Occipital lobe (tissue), 1 donor: ENCODE data around the gene CFAP52. TPM values are rescaled to one million over a fixed set of nuclear protein-coding genes. Genes with fewer than 3 reads are reported as not detected.

Experiments
- total RNA-seq: library from RNA; depleted of rRNA; stranded (reverse); fragments of >200 nt; gene quantifications from one replicate; pipeline ENCODE4 v1.2.3, GENCODE V29; 2014

The CFAP52 gene
- total RNA-seq, 1 donor from 2014 or later, result 2.2 TPM

Other genes starting within 250 kb of the CFAP52 start
- gene STX8, start 822 bp upstream of the CFAP52 start, total RNA-seq, result 42.9 TPM
- 3.6 TPM for gene USP43, start 68.9 kb downstream of the CFAP52 start, total RNA-seq
- gene DHRS7C, start 214.9 kb downstream of the CFAP52 start, total RNA-seq, result not detected
- gene GSG1L2, start 245.4 kb downstream of the CFAP52 start, total RNA-seq, result not detected
- not detected for gene GLP2R, start 249.3 kb downstream of the CFAP52 start, total RNA-seq